ENCODE results near the gene LUZP2.

GRCh38 chr11:24900514-24900913, 403.7 kb downstream of the LUZP2 start:
- TF ChIP-seq POLR2AphosphoS5 (IDR thresholded peaks at IDR 0.05; ENCODE audit: insufficient read depth in 1 of 2, low read depth in 1 of 2) = no peak
- no peak for TF ChIP-seq CTCF (IDR thresholded peaks at IDR 0.05)
